ENCODE data around the gene SERPINA1. TPM values are rescaled to one million over a fixed set of nuclear protein-coding genes. Genes with fewer than 3 reads are reported as not detected.
A peak's percentile ranks its signal among the peaks of the same experiment; 100 is the strongest.

The SERPINA1 gene
- total and polyA plus RNA-seq, 2 of the 13 experiments (the other 11 are each of a cell fraction or from before 2014, with no cell fraction given): 3,266 to 11,015 TPM

DNA sequence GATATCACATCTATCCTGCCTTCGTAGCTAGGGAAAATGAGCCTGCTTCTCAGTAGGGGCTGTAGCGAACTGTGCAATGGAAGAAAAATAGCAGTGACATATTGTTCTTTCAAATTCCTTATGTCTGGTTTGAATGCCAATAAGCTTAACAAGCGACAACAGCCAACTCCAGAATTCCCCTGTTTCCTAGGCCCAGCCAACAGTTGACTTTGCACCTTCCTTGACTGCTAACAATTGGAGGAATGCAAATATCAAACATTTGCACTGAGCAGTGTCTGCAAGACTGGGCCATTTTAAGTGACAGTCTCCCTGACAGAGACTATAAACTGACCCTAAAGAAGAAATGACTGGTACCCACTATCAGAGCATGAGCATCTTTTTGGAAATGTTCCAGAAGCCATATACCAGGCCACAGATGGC, 12.0 kb upstream of the SERPINA1 start (continued):
- TF ChIP-seq XRCC5 (optimal IDR thresholded peaks at IDR 0.05; ENCODE audit: low read length) (no peak), FOXJ3 (CRISPR knock-in tag; IDR thresholded peaks at IDR 0.05; ENCODE audit: borderline replicate concordance) (no peak; the same call in 1 of the 2 replicates), GATAD1 (CRISPR knock-in tag; IDR thresholded peaks at IDR 0.05) (no peak), NFATC3 (CRISPR knock-in tag; IDR thresholded peaks at IDR 0.05) (no peak), JUND (CRISPR knock-in tag; IDR thresholded peaks at IDR 0.05) (no peak), SRSF9 (IDR thresholded peaks at IDR 0.05; ENCODE audit: borderline replicate concordance, insufficient read depth, low read depth, low read length, poor library complexity, severe bottlenecking) (no peak), KLF12 (CRISPR knock-in tag; IDR thresholded peaks at IDR 0.05; ENCODE audit: borderline replicate concordance) (no peak), NCOR1 (IDR thresholded peaks at IDR 0.05; ENCODE audit: borderline replicate concordance, low read length) (peak; percentile 67; the same call in 1 of the 2 replicates), ZNF780A (CRISPR knock-in tag; IDR thresholded peaks at IDR 0.05) (no peak), ZNF33A (CRISPR knock-in tag; IDR thresholded peaks at IDR 0.05; ENCODE audit: borderline replicate concordance) (no peak), NFYC (CRISPR knock-in tag; IDR thresholded peaks at IDR 0.05) (peak; percentile 18; the same call in 1 of the 2 replicates), ZIK1 (CRISPR knock-in tag; IDR thresholded peaks at IDR 0.05; ENCODE audit: borderline replicate concordance, low read depth) (no peak), MEF2D (CRISPR knock-in tag; IDR thresholded peaks at IDR 0.05) (0 out of 2 replicates have a peak, but pooled peaks have one; percentile 31), ZNF747 (CRISPR knock-in tag; IDR thresholded peaks at IDR 0.05; ENCODE audit: borderline replicate concordance) (no peak)
- TF ChIP-seq, protein P1, sequence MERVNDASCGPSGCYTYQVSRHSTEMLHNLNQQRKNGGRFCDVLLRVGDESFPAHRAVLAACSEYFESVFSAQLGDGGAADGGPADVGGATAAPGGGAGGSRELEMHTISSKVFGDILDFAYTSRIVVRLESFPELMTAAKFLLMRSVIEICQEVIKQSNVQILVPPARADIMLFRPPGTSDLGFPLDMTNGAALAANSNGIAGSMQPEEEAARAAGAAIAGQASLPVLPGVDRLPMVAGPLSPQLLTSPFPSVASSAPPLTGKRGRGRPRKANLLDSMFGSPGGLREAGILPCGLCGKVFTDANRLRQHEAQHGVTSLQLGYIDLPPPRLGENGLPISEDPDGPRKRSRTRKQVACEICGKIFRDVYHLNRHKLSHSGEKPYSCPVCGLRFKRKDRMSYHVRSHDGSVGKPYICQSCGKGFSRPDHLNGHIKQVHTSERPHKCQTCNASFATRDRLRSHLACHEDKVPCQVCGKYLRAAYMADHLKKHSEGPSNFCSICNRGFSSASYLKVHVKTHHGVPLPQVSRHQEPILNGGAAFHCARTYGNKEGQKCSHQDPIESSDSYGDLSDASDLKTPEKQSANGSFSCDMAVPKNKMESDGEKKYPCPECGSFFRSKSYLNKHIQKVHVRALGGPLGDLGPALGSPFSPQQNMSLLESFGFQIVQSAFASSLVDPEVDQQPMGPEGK (CRISPR knock-in tag; IDR thresholded peaks at IDR 0.05): 0 out of 2 replicates have a peak, but pooled peaks have one; percentile 18
- TF ChIP-seq, protein P2, sequence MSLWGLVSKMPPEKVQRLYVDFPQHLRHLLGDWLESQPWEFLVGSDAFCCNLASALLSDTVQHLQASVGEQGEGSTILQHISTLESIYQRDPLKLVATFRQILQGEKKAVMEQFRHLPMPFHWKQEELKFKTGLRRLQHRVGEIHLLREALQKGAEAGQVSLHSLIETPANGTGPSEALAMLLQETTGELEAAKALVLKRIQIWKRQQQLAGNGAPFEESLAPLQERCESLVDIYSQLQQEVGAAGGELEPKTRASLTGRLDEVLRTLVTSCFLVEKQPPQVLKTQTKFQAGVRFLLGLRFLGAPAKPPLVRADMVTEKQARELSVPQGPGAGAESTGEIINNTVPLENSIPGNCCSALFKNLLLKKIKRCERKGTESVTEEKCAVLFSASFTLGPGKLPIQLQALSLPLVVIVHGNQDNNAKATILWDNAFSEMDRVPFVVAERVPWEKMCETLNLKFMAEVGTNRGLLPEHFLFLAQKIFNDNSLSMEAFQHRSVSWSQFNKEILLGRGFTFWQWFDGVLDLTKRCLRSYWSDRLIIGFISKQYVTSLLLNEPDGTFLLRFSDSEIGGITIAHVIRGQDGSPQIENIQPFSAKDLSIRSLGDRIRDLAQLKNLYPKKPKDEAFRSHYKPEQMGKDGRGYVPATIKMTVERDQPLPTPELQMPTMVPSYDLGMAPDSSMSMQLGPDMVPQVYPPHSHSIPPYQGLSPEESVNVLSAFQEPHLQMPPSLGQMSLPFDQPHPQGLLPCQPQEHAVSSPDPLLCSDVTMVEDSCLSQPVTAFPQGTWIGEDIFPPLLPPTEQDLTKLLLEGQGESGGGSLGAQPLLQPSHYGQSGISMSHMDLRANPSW (CRISPR knock-in tag; IDR thresholded peaks at IDR 0.05; ENCODE audit: borderline replicate concordance): no peak
- TF ChIP-seq, protein P3, sequence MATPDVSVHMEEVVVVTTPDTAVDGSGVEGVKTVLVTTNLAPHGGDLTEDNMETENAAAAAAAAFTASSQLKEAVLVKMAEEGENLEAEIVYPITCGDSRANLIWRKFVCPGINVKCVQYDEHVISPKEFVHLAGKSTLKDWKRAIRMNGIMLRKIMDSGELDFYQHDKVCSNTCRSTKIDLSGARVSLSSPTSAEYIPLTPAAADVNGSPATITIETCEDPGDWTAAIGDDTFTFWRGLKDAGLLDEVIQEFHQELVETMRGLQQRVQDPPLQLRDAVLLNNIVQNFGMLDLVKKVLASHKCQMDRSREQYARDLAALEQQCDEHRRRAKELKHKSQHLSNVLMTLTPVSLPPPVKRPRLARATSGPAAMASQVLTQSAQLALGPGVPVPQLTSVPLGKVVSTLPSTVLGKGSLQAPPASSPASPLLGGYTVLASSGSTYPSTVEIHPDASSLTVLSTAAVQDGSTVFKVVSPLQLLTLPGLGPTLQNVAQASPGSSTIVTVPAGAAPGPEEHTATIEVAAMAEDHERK (CRISPR knock-in tag; IDR thresholded peaks at IDR 0.05; ENCODE audit: low read depth): no peak
- TF ChIP-seq, protein P4, sequence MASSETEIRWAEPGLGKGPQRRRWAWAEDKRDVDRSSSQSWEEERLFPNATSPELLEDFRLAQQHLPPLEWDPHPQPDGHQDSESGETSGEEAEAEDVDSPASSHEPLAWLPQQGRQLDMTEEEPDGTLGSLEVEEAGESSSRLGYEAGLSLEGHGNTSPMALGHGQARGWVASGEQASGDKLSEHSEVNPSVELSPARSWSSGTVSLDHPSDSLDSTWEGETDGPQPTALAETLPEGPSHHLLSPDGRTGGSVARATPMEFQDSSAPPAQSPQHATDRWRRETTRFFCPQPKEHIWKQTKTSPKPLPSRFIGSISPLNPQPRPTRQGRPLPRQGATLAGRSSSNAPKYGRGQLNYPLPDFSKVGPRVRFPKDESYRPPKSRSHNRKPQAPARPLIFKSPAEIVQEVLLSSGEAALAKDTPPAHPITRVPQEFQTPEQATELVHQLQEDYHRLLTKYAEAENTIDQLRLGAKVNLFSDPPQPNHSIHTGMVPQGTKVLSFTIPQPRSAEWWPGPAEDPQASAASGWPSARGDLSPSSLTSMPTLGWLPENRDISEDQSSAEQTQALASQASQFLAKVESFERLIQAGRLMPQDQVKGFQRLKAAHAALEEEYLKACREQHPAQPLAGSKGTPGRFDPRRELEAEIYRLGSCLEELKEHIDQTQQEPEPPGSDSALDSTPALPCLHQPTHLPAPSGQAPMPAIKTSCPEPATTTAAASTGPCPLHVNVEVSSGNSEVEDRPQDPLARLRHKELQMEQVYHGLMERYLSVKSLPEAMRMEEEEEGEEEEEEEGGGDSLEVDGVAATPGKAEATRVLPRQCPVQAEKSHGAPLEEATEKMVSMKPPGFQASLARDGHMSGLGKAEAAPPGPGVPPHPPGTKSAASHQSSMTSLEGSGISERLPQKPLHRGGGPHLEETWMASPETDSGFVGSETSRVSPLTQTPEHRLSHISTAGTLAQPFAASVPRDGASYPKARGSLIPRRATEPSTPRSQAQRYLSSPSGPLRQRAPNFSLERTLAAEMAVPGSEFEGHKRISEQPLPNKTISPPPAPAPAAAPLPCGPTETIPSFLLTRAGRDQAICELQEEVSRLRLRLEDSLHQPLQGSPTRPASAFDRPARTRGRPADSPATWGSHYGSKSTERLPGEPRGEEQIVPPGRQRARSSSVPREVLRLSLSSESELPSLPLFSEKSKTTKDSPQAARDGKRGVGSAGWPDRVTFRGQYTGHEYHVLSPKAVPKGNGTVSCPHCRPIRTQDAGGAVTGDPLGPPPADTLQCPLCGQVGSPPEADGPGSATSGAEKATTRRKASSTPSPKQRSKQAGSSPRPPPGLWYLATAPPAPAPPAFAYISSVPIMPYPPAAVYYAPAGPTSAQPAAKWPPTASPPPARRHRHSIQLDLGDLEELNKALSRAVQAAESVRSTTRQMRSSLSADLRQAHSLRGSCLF (CRISPR knock-in tag; IDR thresholded peaks at IDR 0.05; ENCODE audit: borderline replicate concordance): no peak
